H1 (cell line): ENCODE measurements around the gene TSPAN1. TPM values are rescaled to one million over a fixed set of nuclear protein-coding genes. Genes with fewer than 3 reads are reported as not detected.

ENCODE experiments used
- CTCF ChIA-PET: fragments of 300-600 bp; sonication (Branson Sonifier 250); formaldehyde crosslinking; loops from one replicate; lab custom pipeline; 2021; ENCODE audit not compliant: partially characterized antibody; lab: Charles Lee
- POLR2A ChIA-PET: fragments of 300-600 bp; sonication (Branson Sonifier 250); formaldehyde crosslinking; loops from one replicate; lab custom pipeline; 2021; ENCODE audit warnings: inconsistent platforms; ENCODE audit not compliant: partially characterized antibody; lab: Charles Lee
- DNase-seq, 2 experiments: peaks; one replicate each; pipeline versions ENCODE4 v3.0.0 to v3.0.0-alpha.2; 2010 to 2022; ENCODE audit warnings: low spot score in 2 of 2, low read depth in 1 of 2, mixed read lengths in 1 of 2
- FAIRE-seq: peaks from 2 replicates; lab custom pipeline; 2011; peaks lifted over from hg19 to GRCh38; lab: Jason Lieb, UNC
- H2AFZ ChIP-seq: 2 replicates; pipeline ENCODE4 v1.8.1; 2012; ENCODE audit warnings: low read length, inconsistent platforms
- H2AK5ac ChIP-seq: 2 replicates; pipeline ENCODE4 v1.6.1; 2013; ENCODE audit warnings: low read depth, low read length
- H2BK120ac ChIP-seq: replicated peaks from 2 replicates; pipeline ENCODE3; 2013; ENCODE audit warnings: low read depth, low read length, inconsistent platforms
- H2BK12ac ChIP-seq: 2 replicates; pipeline ENCODE4 v1.6.1; 2013; ENCODE audit warnings: low read depth, low read length
- H2BK15ac ChIP-seq: 2 replicates; pipeline ENCODE4 v1.6.1; 2013; ENCODE audit warnings: low read length
- H2BK20ac ChIP-seq: 2 replicates; pipeline ENCODE4 v1.6.1; 2013; ENCODE audit warnings: low read length
- H2BK5ac ChIP-seq: 2 replicates; pipeline ENCODE4 v1.6.1; 2013; ENCODE audit warnings: low read depth, low read length
- H3K14ac ChIP-seq: 2 replicates; pipeline ENCODE4 v1.6.1; 2013; ENCODE audit warnings: inconsistent platforms; ENCODE audit not compliant: insufficient read length
- H3K18ac ChIP-seq: 2 replicates; pipeline ENCODE4 v1.6.1; 2013; ENCODE audit warnings: low read length; ENCODE audit errors: extremely low read depth
- H3K23ac ChIP-seq: 2 replicates; pipeline ENCODE4 v1.6.1; 2013; ENCODE audit warnings: inconsistent platforms; ENCODE audit not compliant: insufficient read length
- H3K23me2 ChIP-seq: 2 replicates; pipeline ENCODE4 v1.6.1; 2013; ENCODE audit warnings: low read depth, low read length
- H3K27ac ChIP-seq: 2 replicates; pipeline ENCODE4 v1.6.1; 2011; ENCODE audit warnings: low read depth, low read length, inconsistent platforms
- H3K27me3 ChIP-seq, 4 experiments: replicated peaks in 1 of 4; 1 replicate in 1 of 4; 2 replicates in 3 of 4; pipeline versions ENCODE4 v1.6.1 to v1.8.1; 2011 to 2013; ENCODE audit warnings: low read length in 3 of 4, mild to moderate bottlenecking in 3 of 4, inconsistent platforms in 2 of 4, mixed read lengths in 2 of 4, moderate library complexity in 1 of 4; ENCODE audit not compliant: control insufficient read depth in 3 of 4, insufficient read depth in 3 of 4; ENCODE audit errors: extremely low read depth in 1 of 4
- H3K36me3 ChIP-seq, 4 experiments: 2 replicates each; pipeline versions ENCODE4 v1.6.1 to v1.8.1; 2011 to 2013; ENCODE audit warnings: mild to moderate bottlenecking in 4 of 4, low read length in 3 of 4, moderate library complexity in 2 of 4, control low read depth in 1 of 4, inconsistent platforms in 1 of 4; ENCODE audit not compliant: insufficient read depth in 4 of 4, control insufficient read depth in 2 of 4
- H3K4ac ChIP-seq: replicated peaks from 2 replicates; pipeline ENCODE3; 2013; ENCODE audit warnings: low read length, low read depth, mixed read lengths, inconsistent platforms; ENCODE audit not compliant: insufficient read length
- H3K4me1 ChIP-seq, 4 experiments: replicated peaks in 1 of 4; 1 replicate in 1 of 4; 2 replicates in 3 of 4; pipeline versions ENCODE4 v1.6.1 to v1.8.1; 2011 to 2013; ENCODE audit warnings: low read length in 3 of 4, inconsistent platforms in 2 of 4, mixed read lengths in 1 of 4; ENCODE audit not compliant: insufficient read depth in 4 of 4, control insufficient read depth in 3 of 4
- H3K4me2 ChIP-seq, 2 experiments: 2 replicates each; pipeline versions ENCODE4 v1.6.1 to v1.8.1; 2011 to 2013; ENCODE audit warnings: low read depth in 2 of 2, low read length in 2 of 2, control low read depth in 1 of 2, inconsistent platforms in 1 of 2, mild to moderate bottlenecking in 1 of 2; ENCODE audit not compliant: insufficient read depth in 1 of 2
- H3K4me3 ChIP-seq, 4 experiments: fragments of 200-600, 300-600 bp in 1 of 4; sonication (generic), shearing (Covaris generic), sonication (Bioruptor Twin) in 1 of 4; 2 replicates each; pipeline versions ENCODE4 v1.5.1 to v1.8.1; 2011 to 2016; ENCODE audit warnings: low read length in 4 of 4, low read depth in 3 of 4, control low read depth in 2 of 4, inconsistent platforms in 2 of 4, mild to moderate bottlenecking in 2 of 4, mixed read lengths in 1 of 4, moderate library complexity in 1 of 4; ENCODE audit not compliant: insufficient read depth in 2 of 4; ENCODE audit errors: extremely low read depth in 1 of 4
- H3K56ac ChIP-seq: replicated peaks from 2 replicates; pipeline ENCODE3; 2013; ENCODE audit warnings: low read depth, mild to moderate bottlenecking, mixed read lengths, low read length, inconsistent platforms; ENCODE audit not compliant: insufficient read length
- H3K79me1 ChIP-seq: 2 replicates; pipeline ENCODE4 v1.6.1; 2013; ENCODE audit warnings: low read depth, low read length, control low read depth
- H3K79me2 ChIP-seq, 2 experiments: 2 replicates each; pipeline versions ENCODE4 v1.6.1 to v1.8.1; 2012 to 2013; ENCODE audit warnings: low read length in 2 of 2, mild to moderate bottlenecking in 2 of 2, inconsistent platforms in 1 of 2; ENCODE audit not compliant: insufficient read depth in 2 of 2, control insufficient read depth in 1 of 2
- H3K9ac ChIP-seq, 4 experiments: replicated peaks in 1 of 4; 1 replicate in 1 of 4; 2 replicates in 3 of 4; pipeline versions ENCODE4 v1.6.1 to v1.8.1; 2011 to 2013; ENCODE audit warnings: low read depth in 3 of 4, low read length in 3 of 4, control low read depth in 2 of 4, mild to moderate bottlenecking in 2 of 4, moderate library complexity in 2 of 4, inconsistent platforms in 1 of 4; ENCODE audit errors: extremely low read depth in 1 of 4
- H3K9me3 ChIP-seq, 2 experiments: 2 replicates each; pipeline versions ENCODE4 v1.6.1 to v1.8.1; 2012 to 2013; ENCODE audit warnings: mild to moderate bottlenecking in 2 of 2, moderate library complexity in 2 of 2, control low read depth in 1 of 2, inconsistent platforms in 1 of 2, low read depth in 1 of 2, low read length in 1 of 2, mixed read lengths in 1 of 2; ENCODE audit not compliant: insufficient read depth in 2 of 2
- H4K20me1 ChIP-seq, 2 experiments: replicated peaks in 1 of 2; 2 replicates each; pipeline versions ENCODE3 to v1.8.1; 2011 to 2013; ENCODE audit warnings: inconsistent platforms in 2 of 2, low read length in 2 of 2, mild to moderate bottlenecking in 1 of 2; ENCODE audit not compliant: insufficient read depth in 2 of 2, control insufficient read depth in 1 of 2
- H4K5ac ChIP-seq: 2 replicates; pipeline ENCODE4 v1.6.1; 2013; ENCODE audit warnings: low read length, low read depth, mixed read lengths, inconsistent platforms; ENCODE audit not compliant: insufficient read length
- H4K8ac ChIP-seq: 2 replicates; pipeline ENCODE4 v1.8.0; 2013; ENCODE audit warnings: mild to moderate bottlenecking, moderate library complexity, low read length, inconsistent platforms; ENCODE audit not compliant: insufficient read depth; ENCODE audit errors: extremely low read depth
- H4K91ac ChIP-seq: replicated peaks from 2 replicates; pipeline ENCODE3; 2013; ENCODE audit warnings: low read length, mixed read lengths, inconsistent platforms; ENCODE audit not compliant: insufficient read length
- BCL11A ChIP-seq, 2 experiments: IDR thresholded peaks; one replicate each; pipeline ENCODE4 v1.6.1; 2011; ENCODE audit warnings: low read depth in 2 of 2, low read length in 2 of 2, mild to moderate bottlenecking in 2 of 2
- BRCA1 ChIP-seq: IDR thresholded peaks from 2 replicates; pipeline ENCODE4 v1.6.1; 2012; ENCODE audit warnings: low read depth, low read length, improper control_type of control experiment
- CBX5 ChIP-seq: fragments of 300-800, 300-1000 bp; sonication (generic); IDR thresholded peaks from 2 replicates; pipeline ENCODE4 v1.7.1; 2016; ENCODE audit warnings: antibody characterized with exemption, low read length, low read depth
- EZH2 ChIP-seq: fragments of 200-600 bp; sonication (generic); IDR thresholded peaks from 2 replicates; pipeline ENCODE4 v1.7.1; 2012; ENCODE audit warnings: low read depth, mild to moderate bottlenecking, moderate library complexity, low read length, inconsistent platforms; ENCODE audit not compliant: severe bottlenecking
- KDM1A ChIP-seq: fragments of 200-600, 300-600 bp; sonication (generic); IDR thresholded peaks from 2 replicates; pipeline ENCODE4 v1.7.1; 2016; ENCODE audit warnings: mild to moderate bottlenecking, low read length, borderline replicate concordance
- POLR2A ChIP-seq, 2 experiments: IDR thresholded peaks; 1 replicate in 1 of 2; 2 replicates in 1 of 2; pipeline ENCODE4 v1.6.1; 2011; ENCODE audit warnings: low read depth in 2 of 2, low read length in 2 of 2, mild to moderate bottlenecking in 2 of 2; ENCODE audit errors: control extremely low read depth in 1 of 2
- RBBP5 ChIP-seq: IDR thresholded peaks from 2 replicates; pipeline ENCODE4 v1.7.1; 2012; ENCODE audit warnings: low read depth, mild to moderate bottlenecking, inconsistent platforms, low read length, moderate library complexity, borderline replicate concordance
- SIX5 ChIP-seq: IDR thresholded peaks from 2 replicates; pipeline ENCODE4 v1.6.1; 2011; ENCODE audit warnings: mild to moderate bottlenecking, low read depth, low read length
- TAF7 ChIP-seq: optimal IDR thresholded peaks from 2 replicates; pipeline ENCODE3; 2011; ENCODE audit warnings: low read depth, mild to moderate bottlenecking, inconsistent platforms, low read length, moderate library complexity, borderline replicate concordance
- TEAD4 ChIP-seq: IDR thresholded peaks from 2 replicates; pipeline ENCODE4 v1.6.1; 2012; ENCODE audit warnings: low read depth, low read length, inconsistent platforms, mixed read lengths
- YY1 ChIP-seq: IDR thresholded peaks from 2 replicates; pipeline ENCODE4 v1.6.1; 2011; ENCODE audit warnings: low read depth, mild to moderate bottlenecking, low read length
- ZNF274 ChIP-seq: IDR thresholded peaks from 2 replicates; pipeline ENCODE4 v1.7.0; 2012; ENCODE audit warnings: low read length, borderline replicate concordance; ENCODE audit errors: extremely low read depth
- whole genome bisulfite sequencing, 2 experiments: shearing (Covaris generic) in 1 of 2; methylation state at CpG; one replicate each; pipeline versions ENCODE4 v1.1.6 to v1.1.7; 2013 to 2015; ENCODE audit warnings: low lambda C conversion rate in 2 of 2, mixed read lengths in 2 of 2, inconsistent platforms in 1 of 2, low coverage in 1 of 2, missing lambda C conversion rate in 1 of 2; ENCODE audit not compliant: insufficient replicate concordance in 2 of 2, insufficient coverage in 1 of 2, insufficient read length in 1 of 2; ENCODE audit errors: extremely low coverage in 1 of 2, missing lambda C conversion rate in 1 of 2; 5-methylcytosine and 5-hydroxymethylcytosine counted together
- polyA plus RNA-seq, 7 experiments: library from polyadenylated mRNA; depleted of rRNA in 3 of 7; stranded (reverse) in 5 of 7; unstranded in 2 of 7; fragments of >200 nt in 5 of 7; fragments of 200-250 nt in 2 of 7; gene quantifications; 1 replicate in 5 of 7; 2 replicates in 1 of 7; 4 replicates in 1 of 7; pipeline versions ENCODE4 v1.2.1 to v1.2.3, GENCODE V29; 2011 to 2013; ENCODE audit warnings: missing spikeins in 2 of 7, mixed read lengths in 2 of 7
- total RNA-seq: library from RNA; stranded (reverse); fragmentation: NEBNext Ultra II Directional; extraction: Animal tissue kit (Norgen Biotek cat#: 25700); gene quantifications from 2 replicates; pipeline ENCODE4 v1.2.1, GENCODE V29; 2021

The TSPAN1 gene
- total and polyA plus RNA-seq, 2 of the 8 experiments (the other 6 are each of a cell fraction or from before 2014, with no cell fraction given), result 0.05 TPM; not detected in 1

- Histone ChIP-seq H3K4me1 (peaks cover 0 to 6% (median 4%) of the 10 kb centered on the region in 4 experiments; a peak in 5 of 7 replicates), H2AK5ac (no peak overlapping the region), H3K9me3 (no peaks in the 10 kb centered on the region), H2BK20ac (no peak overlapping the region), H3K14ac (no peak overlapping the region), H4K8ac (no peak overlapping the region), H3K27me3 (no peaks in the 10 kb centered on the region), H3K9ac (peak overlapping the region in 1 of 4 experiments; percentile 46; a peak in 2 of 7 replicates), H3K4me2 (peak overlapping the region; percentile 92 to 93), H3K23me2 (peaks cover 10% of the 10 kb centered on the region), H3K4ac (no peak overlapping the region), H2AFZ (no peak overlapping the region), H3K36me3 (no peaks in the 10 kb centered on the region), H4K20me1 (peaks cover 0 to 3% of the 10 kb centered on the region in 2 experiments), H2BK5ac (no peak overlapping the region), H2BK12ac (no peak overlapping the region), H3K18ac (no peak overlapping the region), H3K27ac (no peak overlapping the region), H3K4me3 (peak overlapping the region; percentile 58 to 89 (median 74)), H4K5ac (no peak overlapping the region), H3K23ac (no peak overlapping the region), H3K79me2 (peaks cover 0 to 25% of the 10 kb centered on the region in 2 experiments; a peak in 2 of 4 replicates), H3K56ac (no peak overlapping the region), H2BK120ac (no peak overlapping the region), H3K79me1 (no peaks in the 10 kb centered on the region), H4K91ac (no peak overlapping the region), H2BK15ac (no peak overlapping the region)
- DNase-seq (no peak), FAIRE-seq (no peak)
- WGBS, 2 experiments, result 4% methylated on average over 10 of the region's 10 CpGs; no CpG with 5 or more reads in 1 of the 2 experiments
- CTCF ChIA-PET, result interaction anchor here (1.0 kb wide), 1 partner anchor 114 kb away, joined by 3 read pairs; no protein-coding TSS in a partner anchor
- POLR2A ChIA-PET, result interaction anchor here (0.6 to 3.4 kb wide), 15 partner anchors 11 to 577 kb away, joined by 3 to 16 read pairs (median 4); no protein-coding TSS in a partner anchor
- TF ChIP-seq SIX5 (no peak), ZNF274 (no peak), POLR2A (IDR thresholded peaks at IDR 0.05; ENCODE audit: control extremely low read depth in 1 of 2, low read depth in 2 of 2, low read length in 2 of 2) (no peak), BRCA1 (no peak), BCL11A (IDR thresholded peaks at IDR 0.05; ENCODE audit: low read depth in 2 of 2, low read length in 2 of 2) (no peak), RBBP5 (no peak), EZH2 (no peak), TEAD4 (no peak), YY1 (no peak), TAF7 (no peak), KDM1A (no peak), CBX5 (no peak)
Measured at GRCh38 chr1:46131093-46131492, 43.8 kb upstream of the TSPAN1 start.
